Right lobe of liver (tissue), 6 donors: ENCODE measurements around the gene PTF1A. TPM values are rescaled to one million over a fixed set of nuclear protein-coding genes. Genes with fewer than 3 reads are reported as not detected.

ENCODE experiments used
- ATAC-seq, 4 donors: fragments of 200-7000 bp; cut with Tn5 transposase; one replicate each; pipeline ENCODE4 v1.9.1; 2020; ENCODE audit warnings: mild to moderate bottlenecking in 4 of 4, moderate library complexity in 4 of 4
- DNase-seq, 3 donors: peaks; one replicate each; pipeline ENCODE4 v3.0.0-alpha.2; 2020
- H3K27ac ChIP-seq, 3 donors: fragments of 200-600 bp; one replicate each; pipeline ENCODE4 v1.8.0; 2022
- H3K27me3 ChIP-seq, 2 donors: fragments of 200-600 bp; one replicate each; pipeline ENCODE4 v1.8.0; 2022
- H3K36me3 ChIP-seq, 4 donors: fragments of 200-600 bp; sonication (generic) in 1 of 4; one replicate each; pipeline versions ENCODE4 v1.5.1 to v1.8.0; 2017 to 2022; ENCODE audit warnings: control low read depth in 1 of 4
- H3K4me1 ChIP-seq, 4 donors: fragments of 200-600 bp; sonication (generic) in 1 of 4; one replicate each; pipeline versions ENCODE4 v1.5.1 to v1.8.0; 2017 to 2022; ENCODE audit warnings: control low read depth in 1 of 4
- H3K4me3 ChIP-seq, 3 donors: fragments of 200-600 bp; one replicate each; pipeline ENCODE4 v1.8.0; 2022
- H3K9me3 ChIP-seq, 4 donors: fragments of 200-600 bp; sonication (generic) in 1 of 4; one replicate each; pipeline versions ENCODE4 v1.5.1 to v1.8.0; 2017 to 2022; ENCODE audit warnings: control low read depth in 1 of 4
- POLR2A ChIP-seq: fragments of 450-650 bp; IDR thresholded peaks from one replicate; pipeline ENCODE4 v1.6.1; 2017; ENCODE audit warnings: antibody characterized with exemption, mild to moderate bottlenecking
- WGBS: methylation state at CpG from one replicate; pipeline ENCODE4 v1.1.6; 2018; ENCODE audit warnings: low coverage, low lambda C conversion rate; ENCODE audit not compliant: insufficient coverage; ENCODE audit errors: missing lambda C conversion rate; 5-methylcytosine and 5-hydroxymethylcytosine counted together
- intact Hi-C, 2 donors: fragments of 100-400 bp; cut with DNase I; formaldehyde crosslinking; loops; one replicate each; pipeline versions ENCODE4 v1.11.2 to v1.14.1; 2022
- long read RNA-seq: library from polyadenylated mRNA; unstranded; transcript quantifications from one replicate; pipeline ENCODE4 v2.0.0, GENCODE V29; 2019
- total RNA-seq, 6 experiments: library from RNA; depleted of rRNA in 2 of 6; stranded (reverse); fragments of >200 nt in 2 of 6; fragmentation: NEBNext Ultra II Directional in 3 of 6; extraction: Animal tissue kit (Norgen Biotek cat#: 25700) in 3 of 6; gene quantifications; one replicate each; pipeline versions ENCODE4 v1.1.0 to v1.2.4, GENCODE V29; 2016 to 2023
- TF ChIP-seq, protein P1 (sequence below), 4 donors: fragments of 200-600 bp in 3 of 4; fragments of 450-650 bp in 1 of 4; IDR thresholded peaks; one replicate each; pipeline versions ENCODE4 v1.5.1 to v1.8.0; 2016 to 2022; ENCODE audit warnings: antibody characterized with exemption in 4 of 4, mild to moderate bottlenecking in 2 of 4
- donor health status: DM: no; HTN: yes; CAD: no.
- donor health status: DM: no; HTN: no; CAD: no.
- donor health status: DM: no; HTN: no; CAD: no.
- donor health status: DM: no; HTN: yes; CAD: no.
- donor health status: DM: no; HTN: yes; CAD: no.

PTF1A gene, protein sequence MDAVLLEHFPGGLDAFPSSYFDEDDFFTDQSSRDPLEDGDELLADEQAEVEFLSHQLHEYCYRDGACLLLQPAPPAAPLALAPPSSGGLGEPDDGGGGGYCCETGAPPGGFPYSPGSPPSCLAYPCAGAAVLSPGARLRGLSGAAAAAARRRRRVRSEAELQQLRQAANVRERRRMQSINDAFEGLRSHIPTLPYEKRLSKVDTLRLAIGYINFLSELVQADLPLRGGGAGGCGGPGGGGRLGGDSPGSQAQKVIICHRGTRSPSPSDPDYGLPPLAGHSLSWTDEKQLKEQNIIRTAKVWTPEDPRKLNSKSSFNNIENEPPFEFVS
- total RNA-seq: not detected
- long read RNA-seq: 0 reads

DNA sequence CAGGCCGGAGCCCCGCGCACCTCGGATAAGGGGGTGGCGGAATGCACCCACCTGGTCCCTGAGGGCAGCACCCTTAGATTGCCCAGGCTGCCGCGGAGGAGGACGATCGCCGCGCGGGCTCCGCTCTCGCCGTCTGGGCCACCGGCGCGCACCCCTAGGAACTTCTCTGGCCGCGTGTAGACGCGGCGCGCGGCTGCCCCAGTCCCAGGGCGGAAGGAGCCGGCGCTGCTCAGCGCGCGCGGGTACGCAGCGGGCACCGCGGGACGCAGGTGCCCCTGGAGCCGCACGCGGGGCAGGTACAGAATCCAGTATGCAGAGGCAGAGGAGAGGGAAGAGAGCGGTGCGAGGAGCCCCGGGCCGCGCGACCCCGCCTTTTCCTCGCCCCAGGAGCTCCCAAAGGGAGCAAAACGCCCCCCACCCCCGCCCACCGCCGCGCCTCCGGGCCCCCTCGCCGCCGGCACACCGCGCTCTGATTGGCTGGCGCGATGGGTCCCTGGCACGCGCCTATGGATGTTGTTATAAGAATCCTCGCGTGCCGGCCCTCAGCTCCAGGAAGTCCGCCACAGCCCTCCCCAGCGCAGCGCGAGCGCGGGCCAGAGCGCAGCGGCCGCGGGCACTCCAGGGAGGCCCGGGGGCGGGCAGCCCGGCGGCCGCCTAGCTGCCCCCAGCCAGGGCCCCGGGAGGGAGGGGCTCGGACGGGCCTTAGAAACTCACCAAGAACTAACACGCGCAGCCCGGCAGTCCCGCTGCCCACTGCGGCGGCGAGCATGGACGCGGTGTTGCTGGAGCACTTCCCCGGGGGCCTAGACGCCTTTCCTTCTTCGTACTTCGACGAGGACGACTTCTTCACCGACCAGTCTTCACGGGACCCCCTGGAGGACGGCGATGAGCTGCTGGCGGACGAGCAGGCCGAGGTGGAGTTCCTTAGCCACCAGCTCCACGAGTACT, at the start of gene PTF1A:
TSS of gene PTF1A (plus strand) at position 549 of the 948 bp plus-strand sequence. CDS start at position 768, 219 bp downstream.
- ATAC-seq (no peak), DNase-seq (no peak)
- Histone ChIP-seq H3K4me1 (peaks cover 0 to 4% (median 0%) of the 10 kb centered on the region in 4 donors), H3K36me3 (no peaks in the 10 kb centered on the region), H3K9me3 (no peaks in the 10 kb centered on the region), H3K27ac (no peak within 1 kb of the TSS), H3K4me3 (no peak within 1 kb of the TSS), H3K27me3 (peaks cover 0 to 32% of the 10 kb centered on the region in 2 donors)
- TF ChIP-seq POLR2A: no peak
- TF ChIP-seq, protein P1, sequence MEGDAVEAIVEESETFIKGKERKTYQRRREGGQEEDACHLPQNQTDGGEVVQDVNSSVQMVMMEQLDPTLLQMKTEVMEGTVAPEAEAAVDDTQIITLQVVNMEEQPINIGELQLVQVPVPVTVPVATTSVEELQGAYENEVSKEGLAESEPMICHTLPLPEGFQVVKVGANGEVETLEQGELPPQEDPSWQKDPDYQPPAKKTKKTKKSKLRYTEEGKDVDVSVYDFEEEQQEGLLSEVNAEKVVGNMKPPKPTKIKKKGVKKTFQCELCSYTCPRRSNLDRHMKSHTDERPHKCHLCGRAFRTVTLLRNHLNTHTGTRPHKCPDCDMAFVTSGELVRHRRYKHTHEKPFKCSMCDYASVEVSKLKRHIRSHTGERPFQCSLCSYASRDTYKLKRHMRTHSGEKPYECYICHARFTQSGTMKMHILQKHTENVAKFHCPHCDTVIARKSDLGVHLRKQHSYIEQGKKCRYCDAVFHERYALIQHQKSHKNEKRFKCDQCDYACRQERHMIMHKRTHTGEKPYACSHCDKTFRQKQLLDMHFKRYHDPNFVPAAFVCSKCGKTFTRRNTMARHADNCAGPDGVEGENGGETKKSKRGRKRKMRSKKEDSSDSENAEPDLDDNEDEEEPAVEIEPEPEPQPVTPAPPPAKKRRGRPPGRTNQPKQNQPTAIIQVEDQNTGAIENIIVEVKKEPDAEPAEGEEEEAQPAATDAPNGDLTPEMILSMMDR (IDR thresholded peaks at IDR 0.05): no peak
- WGBS: 1% methylated on average over 18 of the region's 107 CpGs
- intact Hi-C loops: no loop called here

DNA sequence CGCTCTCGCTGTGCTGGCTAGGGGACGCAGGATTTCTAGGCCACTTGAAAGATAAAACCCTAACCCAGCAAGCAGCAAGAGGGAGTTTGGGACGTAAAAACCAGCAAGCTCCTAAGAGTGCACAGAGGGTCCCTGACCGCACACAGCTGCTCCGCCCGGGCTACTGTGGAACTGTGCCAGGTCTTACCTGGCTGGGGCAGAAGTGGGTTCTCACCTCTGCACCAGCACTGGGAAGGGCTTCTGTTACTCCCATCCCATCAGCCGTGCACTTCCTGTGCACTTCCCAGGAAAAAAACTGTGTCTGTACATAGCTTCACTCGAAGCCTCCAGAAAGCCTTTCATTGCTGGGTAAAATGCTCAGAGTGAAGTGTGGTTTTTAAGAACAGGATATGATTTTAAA, 45.9 kb upstream of the PTF1A start:
- Histone ChIP-seq H3K36me3 (no peaks in the 10 kb centered on the region), H3K27me3 (no peaks in the 10 kb centered on the region), H3K27ac (no peak overlapping the region), H3K4me3 (no peak overlapping the region), H3K4me1 (no peaks in the 10 kb centered on the region), H3K9me3 (no peaks in the 10 kb centered on the region)
- DNase-seq (no peak), ATAC-seq (no peak)
- WGBS: 74% methylated on average over 3 of the region's 9 CpGs
- TF ChIP-seq, protein P1 (IDR thresholded peaks at IDR 0.05): no peak
- TF ChIP-seq POLR2A: no peak
- intact Hi-C loops: no loop called here

DNA sequence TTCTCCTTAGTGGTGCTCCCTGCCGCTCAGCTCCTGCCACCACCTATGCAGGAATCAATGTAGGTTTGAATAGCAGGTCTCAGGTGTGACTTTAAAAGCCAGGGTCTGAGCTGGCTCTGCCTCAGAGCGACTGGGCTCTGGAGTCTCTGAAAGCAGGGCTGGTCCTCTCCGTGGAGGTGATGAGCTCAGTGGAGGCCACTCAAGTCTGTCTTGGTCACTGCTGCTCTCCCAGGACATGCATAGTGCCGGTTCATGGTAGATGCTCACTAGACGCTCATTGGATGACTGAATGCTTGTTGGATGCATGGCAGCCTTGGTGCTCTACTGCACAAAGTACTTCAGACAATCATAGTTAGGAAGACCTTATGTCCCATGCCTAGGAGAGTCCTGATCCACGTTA, 45.1 kb upstream of the PTF1A start:
- DNase-seq (no peak), ATAC-seq (no peak)
- Histone ChIP-seq H3K27ac (no peak overlapping the region), H3K27me3 (no peaks in the 10 kb centered on the region), H3K9me3 (no peaks in the 10 kb centered on the region), H3K4me1 (no peaks in the 10 kb centered on the region), H3K4me3 (no peak overlapping the region), H3K36me3 (no peaks in the 10 kb centered on the region)
- 75% methylated on average over 2 of the region's 6 CpGs for WGBS
- intact Hi-C loops: no loop called here
- no peak for TF ChIP-seq POLR2A
- TF ChIP-seq, protein P1 (IDR thresholded peaks at IDR 0.05): no peak

DNA sequence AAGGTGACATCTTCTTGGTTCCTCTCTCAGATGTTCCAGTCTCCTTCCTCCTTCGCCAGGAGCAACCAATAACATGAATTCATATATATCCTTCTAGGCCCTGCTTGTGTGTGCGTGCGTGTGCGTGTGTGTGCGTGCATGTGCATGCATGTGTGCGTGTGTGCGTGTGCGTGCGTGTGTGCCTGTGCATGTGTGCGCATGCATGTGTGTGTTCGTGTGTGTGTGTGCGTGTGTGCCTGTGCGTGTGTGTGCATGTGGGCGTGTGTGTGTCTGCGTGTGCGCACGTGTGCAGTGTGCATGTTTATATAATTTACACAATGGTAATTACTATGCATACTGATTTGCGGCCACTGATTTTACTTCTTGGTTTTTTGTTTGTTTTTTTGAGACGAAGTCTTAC, 43.9 kb upstream of the PTF1A start:
- H3K36me3 ChIP-seq: no peaks in the 10 kb centered on the region
- no peaks in the 10 kb centered on the region for H3K9me3 ChIP-seq
- WGBS: 93% methylated on average over 19 of the region's 19 CpGs
- no peak for ATAC-seq
- no peak overlapping the region for H3K4me3 ChIP-seq
- no peak overlapping the region for H3K27ac ChIP-seq
- H3K27me3 ChIP-seq: no peaks in the 10 kb centered on the region
- no peak for TF ChIP-seq POLR2A
- TF ChIP-seq, protein P1 (IDR thresholded peaks at IDR 0.05): no peak
- intact Hi-C loops: no loop called here
- no peak for DNase-seq
- no peaks in the 10 kb centered on the region for H3K4me1 ChIP-seq
